HCT116 (cell line): ENCODE results near the gene NLGN3. TPM values are rescaled to one million over a fixed set of nuclear protein-coding genes. Genes with fewer than 3 reads are reported as not detected.

Source experiments
- ATAC-seq: fragments of 200-7000 bp; cut with Tn5 transposase; 2 replicates; pipeline ENCODE4 v1.9.1; 2020; ENCODE audit warnings: mild to moderate bottlenecking, moderate library complexity
- BruUV-seq: library from RNA; stranded (reverse); fragments of 400-500 nt; replicated peaks from 2 replicates; lab custom pipeline; 2021; lab: Mats Ljungman, UMichigan
- CTCF ChIA-PET: fragments of 300-600 bp; sonication (Branson Sonifier 250); formaldehyde crosslinking; loops from one replicate; lab custom pipeline; 2021; ENCODE audit warnings: antibody characterized with exemption; lab: Charles Lee
- POLR2A ChIA-PET: fragments of 300-600, 350-600 bp; sonication (Branson Sonifier 250); formaldehyde crosslinking; loops from one replicate; lab custom pipeline; 2021; ENCODE audit warnings: antibody characterized with exemption; lab: Charles Lee
- RAD21 ChIA-PET, 2 experiments: fragments of 300-600 bp; sonication (Branson Sonifier 250); formaldehyde crosslinking; loops; one replicate each; lab custom pipeline; 2023; ENCODE audit warnings: low total read pairs in 2 of 2; ENCODE audit not compliant: uncharacterized antibody in 2 of 2, unreplicated experiment in 2 of 2, low non-redundant PET in 1 of 2; lab: Charles Lee
- DNase-seq: peaks from one replicate; pipeline ENCODE4 v3.0.0-alpha.2; 2010; ENCODE audit warnings: low read depth, low spot score
- H2AFZ ChIP-seq: fragments of 200-600 bp; shearing (Covaris generic), sonication (generic); 2 replicates; pipeline ENCODE4 v1.6.1; 2017; ENCODE audit warnings: low read depth, mixed run types, mixed read lengths, antibody characterized with exemption, low read length; ENCODE audit not compliant: poor library complexity, severe bottlenecking
- H3K27ac ChIP-seq: 2 replicates; pipeline ENCODE4 v1.5.1; 2012; ENCODE audit warnings: low read depth, low read length
- H3K27me3 ChIP-seq: fragments of 200-600 bp; sonication (generic); 2 replicates; pipeline ENCODE4 v1.6.1; 2016; ENCODE audit warnings: mixed run types, low read length, mixed read lengths; ENCODE audit not compliant: insufficient read depth
- H3K36me3 ChIP-seq, 2 experiments: fragments of 200-500 bp in 1 of 2; fragments of 200-600 bp in 1 of 2; sonication (Bioruptor generic) in 1 of 2; sonication (generic) in 1 of 2; 2 replicates each; pipeline versions ENCODE4 v1.5.1 to v1.6.1; 2014 to 2016; ENCODE audit warnings: low read length in 2 of 2, inconsistent platforms in 1 of 2, mixed read lengths in 1 of 2, mixed run types in 1 of 2; ENCODE audit not compliant: insufficient read depth in 2 of 2, control insufficient read depth in 1 of 2
- H3K4me1 ChIP-seq, 2 experiments: fragments of 200-600 bp in 1 of 2; sonication (generic) in 1 of 2; 2 replicates each; pipeline versions ENCODE4 v1.5.1 to v1.6.1; 2012 to 2017; ENCODE audit warnings: low read length in 2 of 2, inconsistent platforms in 1 of 2, mild to moderate bottlenecking in 1 of 2, mixed read lengths in 1 of 2, mixed run types in 1 of 2, moderate library complexity in 1 of 2; ENCODE audit not compliant: insufficient read depth in 2 of 2, control insufficient read depth in 1 of 2
- H3K4me2 ChIP-seq: fragments of 200-600 bp; sonication (generic); 2 replicates; pipeline ENCODE4 v1.6.1; 2017; ENCODE audit warnings: mixed run types, low read length, mixed read lengths
- H3K4me3 ChIP-seq, 2 experiments: fragments of 200-600 bp in 1 of 2; sonication (generic) in 1 of 2; replicated peaks in 1 of 2; 2 replicates each; pipeline ENCODE4 v1.5.1; 2011 to 2016; ENCODE audit warnings: low read length in 2 of 2, control low read depth in 1 of 2, low read depth in 1 of 2, mild to moderate bottlenecking in 1 of 2, mixed read lengths in 1 of 2, mixed run types in 1 of 2
- H3K79me2 ChIP-seq: fragments of 200-600 bp; sonication (generic); 2 replicates; pipeline ENCODE4 v1.6.1; 2017; ENCODE audit warnings: mild to moderate bottlenecking, mixed run types, low read length, moderate library complexity, mixed read lengths; ENCODE audit not compliant: insufficient read depth
- H3K9ac ChIP-seq: fragments of 200-600 bp; sonication (generic); 2 replicates; pipeline ENCODE4 v1.6.1; 2016; ENCODE audit warnings: low read length, mixed read lengths
- H3K9me2 ChIP-seq: fragments of 200-600 bp; sonication (generic), shearing (Covaris generic); 2 replicates; pipeline ENCODE4 v1.6.1; 2017; ENCODE audit warnings: mixed run types, mild to moderate bottlenecking, moderate library complexity; ENCODE audit not compliant: insufficient read depth
- H3K9me3 ChIP-seq, 2 experiments: fragments of 200-500 bp in 1 of 2; fragments of 200-600 bp in 1 of 2; sonication (Bioruptor generic) in 1 of 2; sonication (generic) in 1 of 2; 2 replicates each; pipeline ENCODE4 v1.6.1; 2014 to 2017; ENCODE audit warnings: low read length in 2 of 2, mixed read lengths in 2 of 2, inconsistent platforms in 1 of 2, low read depth in 1 of 2, mild to moderate bottlenecking in 1 of 2, mixed run types in 1 of 2, moderate library complexity in 1 of 2; ENCODE audit not compliant: control insufficient read depth in 1 of 2, insufficient read depth in 1 of 2
- H4K20me1 ChIP-seq: fragments of 200-600 bp; sonication (generic), shearing (Covaris generic); 2 replicates; pipeline ENCODE4 v1.6.1; 2017; ENCODE audit warnings: mixed run types, mild to moderate bottlenecking, moderate library complexity; ENCODE audit not compliant: insufficient read depth
- CBX3 ChIP-seq: IDR thresholded peaks from 2 replicates; pipeline ENCODE4 v1.6.1; 2012; ENCODE audit warnings: low read depth
- CEBPB ChIP-seq: IDR thresholded peaks from 2 replicates; pipeline ENCODE4 v1.6.1; 2012; ENCODE audit warnings: low read depth
- CTCF ChIP-seq, 3 experiments: fragments of 200-600 bp in 1 of 3; sonication (generic) in 1 of 3; IDR thresholded peaks in 2 of 3; conservative IDR thresholded peaks in 1 of 3; 2 replicates each; pipeline ENCODE4 v1.5.1; 2012 to 2017; ENCODE audit warnings: low read depth in 2 of 3, low read length in 2 of 3, antibody characterized with exemption in 1 of 3, borderline replicate concordance in 1 of 3, control low read depth in 1 of 3, mild to moderate bottlenecking in 1 of 3, mixed read lengths in 1 of 3, mixed run types in 1 of 3, moderate library complexity in 1 of 3; ENCODE audit not compliant: insufficient read depth in 1 of 3
- EGR1 ChIP-seq: IDR thresholded peaks from 2 replicates; pipeline ENCODE4 v1.6.1; 2012; ENCODE audit warnings: low read depth
- ELF1 ChIP-seq: IDR thresholded peaks from 2 replicates; pipeline ENCODE4 v1.6.1; 2012; ENCODE audit warnings: low read depth, borderline replicate concordance
- EZH2phosphoT487 ChIP-seq: fragments of 200-600 bp; IDR thresholded peaks from 2 replicates; pipeline ENCODE4 v1.6.1; 2018; ENCODE audit warnings: antibody characterized with exemption, borderline replicate concordance
- FOSL1 ChIP-seq: IDR thresholded peaks from 2 replicates; pipeline ENCODE4 v1.6.1; 2012; ENCODE audit warnings: low read depth
- JUND ChIP-seq: IDR thresholded peaks from 2 replicates; pipeline ENCODE4 v1.6.1; 2012
- POLR2AphosphoS5 ChIP-seq: IDR thresholded peaks from 2 replicates; pipeline ENCODE4 v1.6.1; 2011; ENCODE audit warnings: mild to moderate bottlenecking, low read depth, low read length, moderate library complexity
- RAD21 ChIP-seq: IDR thresholded peaks from 2 replicates; pipeline ENCODE4 v1.6.1; 2012; ENCODE audit warnings: low read depth, mild to moderate bottlenecking
- TCF7L2 ChIP-seq: IDR thresholded peaks from 2 replicates; pipeline ENCODE4 v1.7.0; 2011; ENCODE audit warnings: borderline replicate concordance, inconsistent platforms; ENCODE audit not compliant: insufficient read depth, insufficient read length; ENCODE audit errors: extremely low read depth
- YY1 ChIP-seq: IDR thresholded peaks from 2 replicates; pipeline ENCODE4 v1.6.1; 2011; ENCODE audit warnings: low read length, low read depth, moderate library complexity, mild to moderate bottlenecking; ENCODE audit not compliant: insufficient replicate concordance; ENCODE audit errors: extremely low read depth
- ZFX ChIP-seq: fragments of 450-650 bp; IDR thresholded peaks from 2 replicates; pipeline ENCODE4 v1.6.1; 2017
- intact Hi-C: fragments of 100-400 bp; cut with micrococcal nuclease; formaldehyde crosslinking; loops from 2 replicates; pipeline ENCODE4 v1.10.0; 2022
- total RNA-seq: library from RNA; stranded (reverse); gene quantifications from one replicate; pipeline ENCODE4 v1.2.1, GENCODE V29; 2021; ENCODE audit not compliant: unreplicated experiment
- TF ChIP-seq, protein P1 (sequence below): IDR thresholded peaks from 2 replicates; pipeline ENCODE4 v1.6.1; 2012

Gene NLGN3
- total RNA-seq, 1 experiment from 2014 or later: 1.4 TPM

DNA sequence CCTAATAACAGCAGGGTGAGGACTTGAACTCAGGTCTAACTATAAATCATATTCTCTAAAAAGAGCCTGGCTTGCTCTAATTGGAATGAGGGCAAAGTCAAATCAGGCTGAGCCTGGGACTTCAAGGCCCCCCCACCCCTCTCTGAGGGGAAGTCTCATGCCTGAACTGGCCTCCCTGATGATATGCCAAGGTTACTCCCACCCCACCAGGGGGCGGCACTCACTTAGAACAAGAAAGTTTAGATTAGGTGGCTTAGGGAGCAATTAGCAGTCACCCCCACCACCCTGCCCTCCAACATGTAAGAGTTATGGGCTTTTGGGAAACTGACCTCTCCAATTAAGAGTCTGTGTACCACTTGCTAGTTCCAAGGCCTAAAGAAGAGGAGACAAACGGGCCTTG is 46.3 kb upstream of the NLGN3 start (continued):
- no peak for TF ChIP-seq EGR1

DNA sequence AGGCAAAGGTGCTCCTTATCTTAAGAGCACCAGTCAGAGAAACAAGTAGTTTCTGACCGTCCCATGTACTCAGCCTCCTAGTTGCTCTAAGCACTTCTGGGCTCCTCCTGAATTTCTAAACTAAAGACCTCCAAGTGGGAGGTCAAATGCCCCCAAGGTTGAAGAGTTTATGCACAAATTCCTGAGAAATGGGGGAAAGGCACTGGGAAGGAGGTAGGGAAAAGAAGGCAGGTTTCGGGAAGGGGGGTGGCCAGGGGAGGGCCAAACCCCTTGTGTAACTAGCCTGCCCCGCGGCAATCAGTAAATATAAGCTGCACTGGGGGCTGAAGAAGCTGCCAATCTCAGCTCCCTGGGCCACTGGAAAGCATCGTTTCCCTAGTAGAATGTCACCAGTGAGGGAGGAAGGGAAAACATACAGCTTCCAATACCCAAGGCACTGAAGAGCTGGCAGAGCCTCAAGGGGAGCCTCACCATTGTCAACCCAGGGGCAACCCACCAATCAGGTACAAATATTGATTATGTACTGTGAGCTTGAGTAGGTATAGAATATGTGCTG is 45.6 kb upstream of the NLGN3 start:
- no peaks in the 10 kb centered on the region for H3K9me3 ChIP-seq
- ATAC-seq: no peak
- TF ChIP-seq YY1: no peak
- TF ChIP-seq, all 23 proteins: peak for 0
- RAD21 ChIA-PET: no interaction called here
- no peaks in the 10 kb centered on the region for H4K20me1 ChIP-seq
- intact Hi-C loops: loop anchor here (5.0 kb wide), 1 partner anchor 78 kb away; no protein-coding TSS in a partner anchor
- H3K4me1 ChIP-seq: peaks cover 0 to 14% of the 10 kb centered on the region in 2 experiments; a peak in 2 of 4 replicates
- BruUV-seq: no TSS peak
- CTCF ChIA-PET: no interaction called here
- no peak overlapping the region for H3K27ac ChIP-seq
- H3K9me2 ChIP-seq: no peaks in the 10 kb centered on the region
- H2AFZ ChIP-seq: no peak overlapping the region
- H3K79me2 ChIP-seq: no peaks in the 10 kb centered on the region
- H3K4me2 ChIP-seq: no peak overlapping the region
- no peak for DNase-seq
- no peaks in the 10 kb centered on the region for H3K27me3 ChIP-seq
- H3K9ac ChIP-seq: no peak overlapping the region
- no peaks in the 10 kb centered on the region for H3K36me3 ChIP-seq
- no peak overlapping the region for H3K4me3 ChIP-seq
- POLR2A ChIA-PET: no interaction called here

GRCh38 chrX:71099736-71100135 is 44.9 kb upstream of the NLGN3 start:
- POLR2A ChIA-PET: no interaction called here
- Histone ChIP-seq H3K36me3 (no peaks in the 10 kb centered on the region), H3K4me2 (no peak overlapping the region), H3K9me3 (no peaks in the 10 kb centered on the region), H3K27me3 (no peaks in the 10 kb centered on the region), H2AFZ (no peak overlapping the region), H3K4me3 (no peak overlapping the region), H3K9ac (no peak overlapping the region), H3K79me2 (no peaks in the 10 kb centered on the region), H3K27ac (no peak overlapping the region), H3K9me2 (no peaks in the 10 kb centered on the region), H3K4me1 (peaks cover 0 to 14% of the 10 kb centered on the region in 2 experiments; a peak in 2 of 4 replicates), H4K20me1 (no peaks in the 10 kb centered on the region)
- CTCF ChIA-PET: no interaction called here
- no peak for ATAC-seq
- no peak for DNase-seq
- TF ChIP-seq CBX3 (no peak), EZH2phosphoT487 (no peak), TCF7L2 (no peak), FOSL1 (no peak), CTCF (IDR thresholded peaks at IDR 0.05 in 2 of 3, conservative IDR thresholded peaks at IDR 0.05 in 1 of 3; ENCODE audit: borderline replicate concordance in 1 of 3, insufficient read depth in 1 of 3, low read depth in 2 of 3, low read length in 2 of 3) (no peak), ZFX (no peak), POLR2AphosphoS5 (no peak), JUND (no peak), RAD21 (no peak), YY1 (no peak), CEBPB (no peak), EGR1 (no peak), ELF1 (no peak)
- TF ChIP-seq, protein P1, sequence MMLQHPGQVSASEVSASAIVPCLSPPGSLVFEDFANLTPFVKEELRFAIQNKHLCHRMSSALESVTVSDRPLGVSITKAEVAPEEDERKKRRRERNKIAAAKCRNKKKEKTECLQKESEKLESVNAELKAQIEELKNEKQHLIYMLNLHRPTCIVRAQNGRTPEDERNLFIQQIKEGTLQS: no peak
- intact Hi-C loops: loop anchor here (5.0 kb wide), 1 partner anchor 78 kb away; no protein-coding TSS in a partner anchor
- no TSS peak for BruUV-seq
- RAD21 ChIA-PET: no interaction called here
